Neural crest cell (in vitro differentiated cells): ENCODE results near the gene CHN2. TPM values are rescaled to one million over a fixed set of nuclear protein-coding genes. Genes with fewer than 3 reads are reported as not detected.

Source experiments
- DNase-seq: peaks from one replicate; pipeline ENCODE4 v3.0.0; 2021; ENCODE audit warnings: low read depth, mixed read lengths, low spot score
- H3K27ac Mint-ChIP-seq: one replicate; pipeline ENCODE4 v1.8.0; 2021; ENCODE audit warnings: mild to moderate bottlenecking, mixed read lengths; ENCODE audit not compliant: unreplicated experiment
- H3K27me3 Mint-ChIP-seq: 2 replicates; pipeline ENCODE4 v1.8.0; 2021; ENCODE audit warnings: low read depth, mild to moderate bottlenecking, mixed read lengths
- H3K36me3 Mint-ChIP-seq: 2 replicates; pipeline ENCODE4 v1.8.0; 2021; ENCODE audit warnings: low read depth, mild to moderate bottlenecking, mixed read lengths
- H3K4me1 Mint-ChIP-seq: 2 replicates; pipeline ENCODE4 v1.8.0; 2021; ENCODE audit warnings: mixed read lengths
- H3K4me3 Mint-ChIP-seq: one replicate; pipeline ENCODE4 v1.8.0; 2021; ENCODE audit warnings: mild to moderate bottlenecking, mixed read lengths
- H3K9me3 Mint-ChIP-seq: 2 replicates; pipeline ENCODE4 v1.8.0; 2021; ENCODE audit warnings: mixed read lengths
- total RNA-seq: library from RNA; stranded (reverse); gene quantifications from 2 replicates; pipeline ENCODE4 v1.2.1, GENCODE V29; 2021
- TF ChIP-seq, protein P1 (sequence below): fragments of 200-600 bp; sonication (generic); conservative IDR thresholded peaks from 2 replicates; pipeline ENCODE4 v1.5.0; 2021; ENCODE audit warnings: antibody characterized with exemption, mild to moderate bottlenecking

CHN2 gene
- total RNA-seq, 1 donor from 2014 or later, result 15.4 TPM

DNA sequence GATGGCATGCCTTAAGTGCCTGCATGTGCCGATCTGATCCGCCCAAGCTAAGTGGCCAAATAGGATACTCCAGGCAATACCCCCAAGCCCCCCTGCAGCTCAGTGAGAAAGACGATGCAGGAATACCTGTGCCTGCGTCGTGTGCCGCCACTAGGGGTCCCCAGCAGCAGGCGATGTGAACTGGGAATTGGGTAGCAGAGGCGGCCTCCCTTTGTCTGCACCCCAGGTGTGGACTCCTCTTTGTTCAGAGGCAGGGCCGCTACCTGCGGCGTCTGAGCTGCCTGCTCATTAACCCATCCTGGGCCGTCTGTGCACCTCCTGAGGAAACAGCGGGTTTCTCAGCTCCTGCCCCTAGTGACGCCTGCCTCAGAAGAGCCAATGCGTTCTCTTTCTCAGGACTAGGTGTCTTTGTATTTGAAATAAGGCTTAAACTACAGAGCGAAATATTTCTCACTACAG lies 4.8 kb upstream of the CHN2 start:
- DNase-seq, result peak; percentile 62
- no peak overlapping the region for H3K27ac Mint-ChIP-seq
- H3K4me1 Mint-ChIP-seq, result peaks cover 5% of the 10 kb centered on the region
- TF ChIP-seq, protein P1, sequence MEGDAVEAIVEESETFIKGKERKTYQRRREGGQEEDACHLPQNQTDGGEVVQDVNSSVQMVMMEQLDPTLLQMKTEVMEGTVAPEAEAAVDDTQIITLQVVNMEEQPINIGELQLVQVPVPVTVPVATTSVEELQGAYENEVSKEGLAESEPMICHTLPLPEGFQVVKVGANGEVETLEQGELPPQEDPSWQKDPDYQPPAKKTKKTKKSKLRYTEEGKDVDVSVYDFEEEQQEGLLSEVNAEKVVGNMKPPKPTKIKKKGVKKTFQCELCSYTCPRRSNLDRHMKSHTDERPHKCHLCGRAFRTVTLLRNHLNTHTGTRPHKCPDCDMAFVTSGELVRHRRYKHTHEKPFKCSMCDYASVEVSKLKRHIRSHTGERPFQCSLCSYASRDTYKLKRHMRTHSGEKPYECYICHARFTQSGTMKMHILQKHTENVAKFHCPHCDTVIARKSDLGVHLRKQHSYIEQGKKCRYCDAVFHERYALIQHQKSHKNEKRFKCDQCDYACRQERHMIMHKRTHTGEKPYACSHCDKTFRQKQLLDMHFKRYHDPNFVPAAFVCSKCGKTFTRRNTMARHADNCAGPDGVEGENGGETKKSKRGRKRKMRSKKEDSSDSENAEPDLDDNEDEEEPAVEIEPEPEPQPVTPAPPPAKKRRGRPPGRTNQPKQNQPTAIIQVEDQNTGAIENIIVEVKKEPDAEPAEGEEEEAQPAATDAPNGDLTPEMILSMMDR, result peak; percentile 87
- H3K4me3 Mint-ChIP-seq, result peak overlapping the region; percentile 27
- peaks cover 39% of the 10 kb centered on the region for H3K27me3 Mint-ChIP-seq
- no peaks in the 10 kb centered on the region for H3K36me3 Mint-ChIP-seq
- H3K9me3 Mint-ChIP-seq, result no peaks in the 10 kb centered on the region

DNA sequence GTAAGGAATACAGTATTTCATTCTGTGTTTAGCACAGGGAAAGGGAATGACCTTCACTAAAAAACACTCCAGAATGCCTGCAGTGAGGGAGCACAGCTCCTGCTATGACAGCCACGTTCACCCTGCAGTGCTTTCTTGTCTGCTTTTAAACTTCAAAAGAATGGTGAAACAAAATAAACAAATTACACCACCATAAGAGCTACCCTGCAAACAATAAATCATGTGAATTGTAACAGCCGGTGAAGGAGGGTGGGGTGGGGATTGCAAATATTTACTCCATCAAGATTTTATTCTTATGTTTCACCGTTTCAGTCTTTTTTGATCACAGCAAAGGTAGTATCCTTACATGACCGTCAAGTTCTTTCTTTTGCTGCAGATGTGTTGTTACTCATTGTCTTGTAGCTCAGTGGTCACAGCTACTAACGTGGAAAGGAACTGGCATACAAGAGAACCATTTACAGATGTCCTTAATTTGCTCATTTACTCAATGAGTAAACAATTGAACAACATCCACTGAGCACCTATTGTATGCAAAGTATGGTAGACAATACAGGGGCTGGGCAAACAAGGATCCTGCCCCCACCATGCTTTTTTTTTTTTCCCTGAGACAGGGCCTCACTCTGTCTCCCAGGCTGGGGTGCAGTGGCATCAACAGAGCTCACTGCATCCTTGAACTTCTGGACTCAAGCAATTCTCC lies 4.1 kb upstream of the CHN2 start:
- no peak for DNase-seq
- H3K4me1 Mint-ChIP-seq, result peaks cover 9% of the 10 kb centered on the region
- peak overlapping the region; percentile 43 for H3K4me3 Mint-ChIP-seq
- no peaks in the 10 kb centered on the region for H3K9me3 Mint-ChIP-seq
- TF ChIP-seq, protein P1, result no peak
- H3K27ac Mint-ChIP-seq, result no peak overlapping the region
- H3K36me3 Mint-ChIP-seq, result no peaks in the 10 kb centered on the region
- H3K27me3 Mint-ChIP-seq, result peaks cover 43% of the 10 kb centered on the region

DNA sequence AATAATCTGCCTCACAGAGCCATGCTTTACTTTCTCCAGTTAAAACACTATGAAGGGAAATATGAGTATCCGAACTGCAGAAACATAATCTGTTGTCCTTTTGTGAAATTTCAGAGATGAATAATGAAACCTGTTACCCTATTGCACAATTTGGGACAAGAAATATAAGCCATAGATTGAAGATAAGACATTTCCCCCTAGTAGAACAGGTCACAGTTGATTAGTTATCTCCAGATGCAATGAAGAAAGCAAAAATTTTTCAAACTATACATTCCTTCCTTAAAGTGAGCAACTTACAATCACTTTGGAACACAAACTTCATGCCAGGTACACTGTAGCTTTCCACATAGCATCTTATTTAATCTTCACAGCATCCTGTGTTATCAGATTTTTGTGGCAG lies 2.3 kb upstream of the CHN2 start:
- Mint-ChIP-seq H3K27me3 (peaks cover 61% of the 10 kb centered on the region), H3K4me1 (peaks cover 10% of the 10 kb centered on the region), H3K9me3 (no peaks in the 10 kb centered on the region)

DNA sequence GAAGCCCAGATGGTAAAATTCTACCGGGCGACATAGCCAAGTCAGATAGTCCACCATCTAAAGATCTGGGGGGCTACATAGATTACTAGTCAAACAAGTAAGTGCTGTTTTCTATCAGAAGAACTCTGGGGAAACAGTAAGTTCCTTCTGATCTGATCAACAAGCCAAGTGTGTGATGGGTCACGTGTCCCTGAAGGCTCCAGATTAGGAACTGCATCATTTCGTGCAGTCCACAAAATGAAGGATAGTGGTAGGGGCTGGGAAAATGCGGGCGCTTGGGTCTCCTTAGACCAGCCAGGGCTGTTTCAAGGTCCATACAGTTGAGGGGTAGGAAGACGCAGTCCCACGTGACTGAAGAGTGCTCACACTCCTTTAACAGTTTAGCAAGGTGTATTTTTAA lies 1.8 kb upstream of the CHN2 start:
- H3K27me3 Mint-ChIP-seq, result peaks cover 65% of the 10 kb centered on the region
- no peaks in the 10 kb centered on the region for H3K36me3 Mint-ChIP-seq
- DNase-seq, result no peak
- TF ChIP-seq, protein P1, result no peak
- peak overlapping the region; percentile 88 for H3K4me3 Mint-ChIP-seq
- H3K4me1 Mint-ChIP-seq, result peaks cover 10% of the 10 kb centered on the region
- H3K9me3 Mint-ChIP-seq, result no peaks in the 10 kb centered on the region
- no peak overlapping the region for H3K27ac Mint-ChIP-seq

More for the DNA sequence above, 2.3 kb upstream of the CHN2 start:
- Mint-ChIP-seq H3K4me3 (peak overlapping the region; percentile 39), H3K36me3 (no peaks in the 10 kb centered on the region), H3K27ac (no peak overlapping the region)
- TF ChIP-seq, protein P1, result no peak
- no peak for DNase-seq

DNA sequence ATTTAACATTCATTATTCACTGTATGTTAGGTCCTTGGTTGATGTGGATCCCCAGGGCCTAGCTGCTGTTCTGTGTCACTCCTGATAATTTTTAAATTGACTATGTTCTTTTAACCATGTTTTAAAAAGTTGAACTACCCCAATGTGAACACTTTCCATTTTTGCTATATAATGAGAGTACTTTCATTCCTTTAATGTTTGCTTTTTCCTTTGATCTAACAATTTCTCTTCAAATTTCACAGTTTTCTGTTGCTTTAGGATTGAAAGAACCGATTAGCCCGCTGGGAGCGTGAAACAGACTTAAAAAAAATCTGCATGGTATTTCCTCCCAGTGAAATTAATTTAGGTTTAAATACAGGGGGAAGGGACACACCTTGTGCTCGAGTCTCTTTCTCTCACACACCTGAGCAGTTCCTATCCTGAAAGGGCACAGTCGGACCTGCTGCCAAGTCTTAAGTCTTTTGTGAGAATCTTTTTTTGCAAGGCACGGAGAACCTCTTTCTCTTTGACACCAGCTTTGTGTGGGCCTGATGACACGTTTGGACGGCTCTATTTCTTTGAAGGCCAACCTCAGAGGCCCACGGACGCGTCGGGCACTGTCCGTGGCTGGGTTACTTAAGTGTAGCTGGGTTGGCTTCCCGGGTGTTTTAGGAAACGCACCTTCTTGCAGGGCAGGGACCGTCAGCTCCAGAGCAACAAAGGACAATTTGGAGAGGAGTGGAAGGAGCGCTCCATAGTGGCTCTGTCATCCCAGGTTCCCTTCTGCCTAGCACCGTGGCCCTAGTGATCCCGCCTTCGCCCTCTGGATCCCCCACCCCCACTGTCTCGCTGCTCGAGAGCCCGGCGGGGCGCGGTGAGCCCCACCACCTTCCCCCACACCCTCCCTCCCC lies 1.0 kb upstream of the CHN2 start:
- Mint-ChIP-seq H3K4me1 (peaks cover 10% of the 10 kb centered on the region), H3K36me3 (no peaks in the 10 kb centered on the region), H3K4me3 (peak overlapping the region; percentile 88), H3K27me3 (peaks cover 65% of the 10 kb centered on the region), H3K9me3 (no peaks in the 10 kb centered on the region), H3K27ac (peak overlapping the region; percentile 83)
- no peak for DNase-seq
- TF ChIP-seq, protein P1, result no peak
